ENCODE results near the gene HLA-B. TPM values are rescaled to one million over a fixed set of nuclear protein-coding genes. Genes with fewer than 3 reads are reported as not detected.

The HLA-B gene

GRCh38 chr6:31307669-31308049 lies 49.3 kb downstream of the HLA-B start:
- H3K4me2 ChIP-seq (ENCODE audit: low read length): no peak overlapping the region
- no CpG with 5 or more reads among the region's 14 CpGs for WGBS (ENCODE audit: extremely low coverage, insufficient coverage, low lambda C conversion rate)
- no peak overlapping the region for H2BK5ac ChIP-seq (ENCODE audit: low read length)
- no peaks in the 10 kb centered on the region for H3K27me3 ChIP-seq (ENCODE audit: insufficient read depth, low read length, poor library complexity)
- no peak overlapping the region for H4K8ac ChIP-seq (ENCODE audit: low read depth, low read length)
- no peak overlapping the region for H3K56ac ChIP-seq (ENCODE audit: low read length)
- no peak overlapping the region for H3K4me3 ChIP-seq (ENCODE audit: low read length)
- H3K4ac ChIP-seq (ENCODE audit: low read depth, low read length): no peak overlapping the region
- H2AK5ac ChIP-seq (ENCODE audit: low read length): no peak overlapping the region
- no peak overlapping the region for H2BK15ac ChIP-seq (replicated peaks; ENCODE audit: low read depth)
- no peak for DNase-seq
- H3K4me1 ChIP-seq (ENCODE audit: control insufficient read depth, low read depth, low read length): no peaks in the 10 kb centered on the region
- H2BK120ac ChIP-seq (ENCODE audit: low read depth, low read length): no peak overlapping the region
- no peaks in the 10 kb centered on the region for H3K79me1 ChIP-seq (ENCODE audit: low read length)
- no peak overlapping the region for H3K27ac ChIP-seq (ENCODE audit: low read depth, low read length)
- H4K5ac ChIP-seq (ENCODE audit: low read length): no peak overlapping the region
- no peak overlapping the region for H3K23ac ChIP-seq (ENCODE audit: low read length)
- no peak overlapping the region for H3K18ac ChIP-seq (ENCODE audit: low read length)
- no peaks in the 10 kb centered on the region for H3K79me2 ChIP-seq (ENCODE audit: control insufficient read depth, insufficient read depth, low read length)
- H3K36me3 ChIP-seq (ENCODE audit: control insufficient read depth, insufficient read depth, low read length): no peaks in the 10 kb centered on the region
- no peak overlapping the region for H3K9ac ChIP-seq (ENCODE audit: low read length)

GRCh38 chr6:31305703-31306219 lies 51.2 kb downstream of the HLA-B start:
- no peak overlapping the region for H2AK5ac ChIP-seq (ENCODE audit: low read length)
- no peak overlapping the region for H3K23ac ChIP-seq (ENCODE audit: low read length)
- no CpG with 5 or more reads among the region's 4 CpGs for WGBS (ENCODE audit: extremely low coverage, insufficient coverage, low lambda C conversion rate)
- no peak for DNase-seq
- H3K4me1 ChIP-seq (ENCODE audit: control insufficient read depth, low read depth, low read length): no peaks in the 10 kb centered on the region
- H3K4me3 ChIP-seq (ENCODE audit: low read length): no peak overlapping the region
- H4K5ac ChIP-seq (ENCODE audit: low read length): no peak overlapping the region
- H2BK5ac ChIP-seq (ENCODE audit: low read length): no peak overlapping the region
- no peak overlapping the region for H3K4ac ChIP-seq (ENCODE audit: low read depth, low read length)
- no peak overlapping the region for H2BK120ac ChIP-seq (ENCODE audit: low read depth, low read length)
- no peaks in the 10 kb centered on the region for H3K79me2 ChIP-seq (ENCODE audit: control insufficient read depth, insufficient read depth, low read length)
- H3K27ac ChIP-seq (ENCODE audit: low read depth, low read length): no peak overlapping the region
- H3K56ac ChIP-seq (ENCODE audit: low read length): no peak overlapping the region
- no peak overlapping the region for H3K9ac ChIP-seq (ENCODE audit: low read length)
- no peaks in the 10 kb centered on the region for H3K79me1 ChIP-seq (ENCODE audit: low read length)
- H3K27me3 ChIP-seq (ENCODE audit: insufficient read depth, low read length, poor library complexity): no peaks in the 10 kb centered on the region
- H2BK15ac ChIP-seq (replicated peaks; ENCODE audit: low read depth): no peak overlapping the region
- H3K4me2 ChIP-seq (ENCODE audit: low read length): no peak overlapping the region
- no peaks in the 10 kb centered on the region for H3K36me3 ChIP-seq (ENCODE audit: control insufficient read depth, insufficient read depth, low read length)
- no peak overlapping the region for H3K18ac ChIP-seq (ENCODE audit: low read length)
- H4K8ac ChIP-seq (ENCODE audit: low read depth, low read length): no peak overlapping the region

- no peak overlapping the region for H3K23ac ChIP-seq (ENCODE audit: low read length)
- H3K4me3 ChIP-seq (ENCODE audit: low read length): no peak overlapping the region
- no peak overlapping the region for H3K27ac ChIP-seq (ENCODE audit: low read depth, low read length)
- H3K79me2 ChIP-seq (ENCODE audit: control insufficient read depth, insufficient read depth, low read length): no peaks in the 10 kb centered on the region
- H3K56ac ChIP-seq (ENCODE audit: low read length): no peak overlapping the region
- no peak overlapping the region for H4K5ac ChIP-seq (ENCODE audit: low read length)
- H3K18ac ChIP-seq (ENCODE audit: low read length): no peak overlapping the region
- H3K27me3 ChIP-seq (ENCODE audit: insufficient read depth, low read length, poor library complexity): peaks cover 2% of the 10 kb centered on the region
- H2BK120ac ChIP-seq (ENCODE audit: low read depth, low read length): no peak overlapping the region
- no peaks in the 10 kb centered on the region for H3K4me1 ChIP-seq (ENCODE audit: control insufficient read depth, low read depth, low read length)
- H2BK5ac ChIP-seq (ENCODE audit: low read length): no peak overlapping the region
- H2AK5ac ChIP-seq (ENCODE audit: low read length): no peak overlapping the region
- no peaks in the 10 kb centered on the region for H3K36me3 ChIP-seq (ENCODE audit: control insufficient read depth, insufficient read depth, low read length)
- H3K4me2 ChIP-seq (ENCODE audit: low read length): no peak overlapping the region
- WGBS (ENCODE audit: extremely low coverage, insufficient coverage, low lambda C conversion rate): no CpG with 5 or more reads among the region's 4 CpGs
- no peak overlapping the region for H3K9ac ChIP-seq (ENCODE audit: low read length)
- H2BK15ac ChIP-seq (replicated peaks; ENCODE audit: low read depth): no peak overlapping the region
- DNase-seq: no peak
- no peak overlapping the region for H4K8ac ChIP-seq (ENCODE audit: low read depth, low read length)
- no peaks in the 10 kb centered on the region for H3K79me1 ChIP-seq (ENCODE audit: low read length)
- H3K4ac ChIP-seq (ENCODE audit: low read depth, low read length): no peak overlapping the region
Observed at GRCh38 chr6:31304683-31305082, 52.3 kb downstream of the HLA-B start.

Small RNA genes within 50 kb of the gene (small RNA-seq; reads per million reads assigned to genes)
- gene HLA-S (ENCODE audit: insufficient read depth) (not detected), gene MIR6891 (ENCODE audit: insufficient read depth) (not detected), gene RF00019 (ENCODE audit: insufficient read depth) (not detected), gene RNU6-283P (ENCODE audit: insufficient read depth) (not detected)
